ENCODE data around the gene SLC6A14.

DNA sequence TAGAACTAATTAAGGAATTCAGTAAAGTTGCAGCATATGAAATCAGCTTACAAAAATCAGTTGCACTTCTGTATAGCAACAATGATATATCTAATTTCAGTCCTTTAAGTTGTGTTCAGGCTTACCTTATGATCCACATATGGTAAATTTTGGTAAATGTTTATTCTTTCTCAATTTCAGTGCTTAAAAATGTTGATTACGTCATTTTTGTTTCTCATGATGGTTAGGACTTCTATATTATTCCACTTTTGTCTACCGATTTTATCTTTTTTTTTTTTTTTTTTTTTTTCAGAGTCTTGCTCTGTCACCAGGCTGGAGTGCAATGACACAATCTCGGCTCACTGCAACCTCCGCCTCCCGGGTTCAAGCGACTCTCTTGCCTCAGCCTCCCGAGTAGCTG is 40.7 kb upstream of the SLC6A14 start:
- TF ChIP-seq, protein P1, sequence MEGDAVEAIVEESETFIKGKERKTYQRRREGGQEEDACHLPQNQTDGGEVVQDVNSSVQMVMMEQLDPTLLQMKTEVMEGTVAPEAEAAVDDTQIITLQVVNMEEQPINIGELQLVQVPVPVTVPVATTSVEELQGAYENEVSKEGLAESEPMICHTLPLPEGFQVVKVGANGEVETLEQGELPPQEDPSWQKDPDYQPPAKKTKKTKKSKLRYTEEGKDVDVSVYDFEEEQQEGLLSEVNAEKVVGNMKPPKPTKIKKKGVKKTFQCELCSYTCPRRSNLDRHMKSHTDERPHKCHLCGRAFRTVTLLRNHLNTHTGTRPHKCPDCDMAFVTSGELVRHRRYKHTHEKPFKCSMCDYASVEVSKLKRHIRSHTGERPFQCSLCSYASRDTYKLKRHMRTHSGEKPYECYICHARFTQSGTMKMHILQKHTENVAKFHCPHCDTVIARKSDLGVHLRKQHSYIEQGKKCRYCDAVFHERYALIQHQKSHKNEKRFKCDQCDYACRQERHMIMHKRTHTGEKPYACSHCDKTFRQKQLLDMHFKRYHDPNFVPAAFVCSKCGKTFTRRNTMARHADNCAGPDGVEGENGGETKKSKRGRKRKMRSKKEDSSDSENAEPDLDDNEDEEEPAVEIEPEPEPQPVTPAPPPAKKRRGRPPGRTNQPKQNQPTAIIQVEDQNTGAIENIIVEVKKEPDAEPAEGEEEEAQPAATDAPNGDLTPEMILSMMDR (IDR thresholded peaks at IDR 0.05): no peak
- no peak for TF ChIP-seq POLR2A (IDR thresholded peaks at IDR 0.05)
